HUES6 (cell line): ENCODE data around the gene GTF2A2.

Source experiments
- H3K27ac ChIP-seq: 2 replicates; pipeline ENCODE4 v1.7.0; 2013; ENCODE audit warnings: low read depth, mild to moderate bottlenecking, low read length, inconsistent platforms
- H3K27me3 ChIP-seq: 2 replicates; pipeline ENCODE4 v1.6.1; 2013; ENCODE audit warnings: low read length; ENCODE audit not compliant: control insufficient read depth, insufficient read depth
- H3K36me3 ChIP-seq: 2 replicates; pipeline ENCODE4 v1.6.1; 2013; ENCODE audit warnings: low read length; ENCODE audit not compliant: control insufficient read depth, insufficient read depth
- H3K4me1 ChIP-seq: 2 replicates; pipeline ENCODE4 v1.6.1; 2013; ENCODE audit warnings: low read length; ENCODE audit not compliant: control insufficient read depth, insufficient read depth
- H3K4me3 ChIP-seq: 2 replicates; pipeline ENCODE4 v1.5.1; 2013; ENCODE audit warnings: low read depth, low read length
- H3K9ac ChIP-seq: one replicate; pipeline ENCODE4 v1.6.1; 2013; ENCODE audit warnings: mild to moderate bottlenecking, low read length
- H3K9me3 ChIP-seq: 2 replicates; pipeline ENCODE4 v1.6.1; 2013; ENCODE audit warnings: low read depth, low read length; ENCODE audit not compliant: control insufficient read depth, insufficient read depth

The GTF2A2 gene

DNA sequence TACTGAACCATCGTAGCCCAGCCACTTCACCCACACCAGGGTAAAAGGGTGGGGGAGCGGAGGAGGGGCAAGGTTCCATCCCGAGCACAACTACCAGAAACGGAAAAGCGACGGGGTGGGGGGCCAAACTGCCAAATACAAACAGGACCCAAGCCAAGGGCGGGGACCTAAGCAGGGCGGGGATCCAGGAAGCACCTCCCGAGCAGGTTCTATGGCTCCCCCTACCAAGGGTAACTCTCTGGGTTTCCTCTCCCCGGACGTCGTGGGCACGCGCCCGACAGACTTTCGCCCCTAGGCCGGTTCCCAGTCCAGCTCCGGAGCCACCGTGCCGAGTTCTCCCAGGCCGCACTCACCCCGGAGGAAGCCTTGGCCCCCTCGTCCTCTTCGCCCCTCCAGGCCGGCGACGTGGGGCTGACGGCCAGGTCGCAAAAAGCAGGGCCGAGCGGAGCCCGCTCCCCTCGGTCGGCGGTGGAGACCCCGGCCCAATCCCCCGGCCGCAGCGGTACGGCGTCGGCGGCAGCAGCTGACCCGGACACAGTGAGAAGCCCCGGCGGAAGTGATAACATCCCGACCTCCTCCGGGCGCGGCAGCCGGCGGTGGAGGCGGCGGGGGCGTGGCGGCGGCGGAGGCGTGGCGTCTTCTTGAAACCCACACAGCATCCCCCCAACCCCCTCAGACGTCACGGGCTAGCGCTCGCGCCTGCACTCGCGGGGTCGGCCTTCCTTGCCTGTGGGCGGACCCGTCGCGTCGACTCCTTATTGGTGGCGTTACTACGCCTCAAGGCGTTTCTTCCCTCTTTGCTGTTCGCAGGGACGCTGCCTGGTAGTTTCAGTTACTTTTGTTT lies 31.7 kb upstream of the GTF2A2 start, which contains the start of gene BNIP2:
TSS of gene BNIP2 (minus strand) at position 539 of the 844 bp plus-strand sequence. CDS start 6,863 bp downstream, outside the sequence.
- Histone ChIP-seq H3K36me3 (peaks cover 16% of the 10 kb centered on the region), H3K9ac (peak within 1 kb of the TSS; percentile 98), H3K27me3 (peaks cover 30% of the 10 kb centered on the region), H3K4me3 (peak within 1 kb of the TSS; percentile 99), H3K9me3 (no peaks in the 10 kb centered on the region), H3K27ac (peak within 1 kb of the TSS; percentile 95), H3K4me1 (peaks cover 5% of the 10 kb centered on the region; the same call in 1 of the 2 replicates)

DNA sequence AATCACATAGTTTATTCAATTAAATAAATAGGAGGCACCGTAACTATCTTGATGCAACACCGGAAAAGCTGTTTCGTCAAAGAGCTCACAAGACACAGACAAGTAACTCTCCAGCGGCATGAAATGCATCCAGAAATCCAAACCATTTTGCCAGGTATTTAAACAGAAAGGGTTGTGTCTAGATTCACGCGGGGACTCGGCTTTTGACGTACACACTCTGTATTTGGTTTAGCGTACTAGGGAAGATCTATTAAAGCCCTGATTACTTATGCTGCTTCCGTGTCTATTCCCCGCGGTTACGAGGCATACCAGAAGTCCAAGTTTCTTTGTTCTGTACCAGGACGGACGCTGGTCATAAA lies 31.1 kb upstream of the GTF2A2 start:
- Histone ChIP-seq H3K9me3 (no peaks in the 10 kb centered on the region), H3K4me1 (peaks cover 5% of the 10 kb centered on the region; the same call in 1 of the 2 replicates), H3K27ac (peak overlapping the region; percentile 95; the same call in 1 of the 2 replicates), H3K27me3 (peaks cover 30% of the 10 kb centered on the region), H3K4me3 (peak overlapping the region; percentile 99), H3K9ac (peak overlapping the region; percentile 98), H3K36me3 (peaks cover 16% of the 10 kb centered on the region)

DNA sequence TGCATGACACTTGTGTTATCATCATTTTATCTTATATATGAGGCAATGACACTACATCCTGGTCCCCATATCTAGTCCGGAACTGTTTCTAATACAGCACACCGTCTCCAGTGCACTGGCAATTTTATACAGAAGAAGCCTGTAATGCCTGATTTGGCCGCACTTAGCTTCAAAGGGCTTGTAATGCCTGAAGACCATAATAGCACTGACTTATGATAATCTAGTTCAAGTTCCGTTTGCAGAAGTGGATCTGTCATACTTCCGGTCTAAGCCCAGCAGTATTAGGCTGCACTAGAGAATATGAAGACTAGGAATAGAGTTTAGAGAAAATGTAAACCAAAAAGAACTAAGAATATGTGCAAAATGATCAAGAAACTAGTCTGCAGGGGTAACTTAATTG lies 30.5 kb upstream of the GTF2A2 start:
- H3K27me3 ChIP-seq = peaks cover 24% of the 10 kb centered on the region
- peak overlapping the region; percentile 99 for H3K4me3 ChIP-seq
- no peak overlapping the region for H3K9ac ChIP-seq
- H3K4me1 ChIP-seq = peaks cover 5% of the 10 kb centered on the region; the same call in 1 of the 2 replicates
- H3K27ac ChIP-seq = no peak overlapping the region
- H3K9me3 ChIP-seq = no peaks in the 10 kb centered on the region
- H3K36me3 ChIP-seq = peaks cover 16% of the 10 kb centered on the region

- Histone ChIP-seq H3K4me3 (no peak overlapping the region), H3K27ac (no peak overlapping the region), H3K36me3 (peaks cover 27% of the 10 kb centered on the region), H3K4me1 (peaks cover 5% of the 10 kb centered on the region; the same call in 1 of the 2 replicates), H3K27me3 (peaks cover 15% of the 10 kb centered on the region), H3K9me3 (no peaks in the 10 kb centered on the region), H3K9ac (no peak overlapping the region)
These were observed 29.1 kb upstream of the GTF2A2 start for GRCh38 chr15:59686389-59686788.

- Histone ChIP-seq H3K27ac (no peak overlapping the region), H3K9ac (no peak overlapping the region), H3K36me3 (peaks cover 32% of the 10 kb centered on the region), H3K9me3 (no peaks in the 10 kb centered on the region), H3K27me3 (peaks cover 9% of the 10 kb centered on the region), H3K4me3 (no peak overlapping the region), H3K4me1 (peaks cover 5% of the 10 kb centered on the region; the same call in 1 of the 2 replicates)
These were observed 28.5 kb upstream of the GTF2A2 start for GRCh38 chr15:59685737-59686297.

GRCh38 chr15:59680870-59681269 lies 23.6 kb upstream of the GTF2A2 start:
- Histone ChIP-seq H3K27ac (no peak overlapping the region), H3K4me3 (no peak overlapping the region), H3K36me3 (peaks cover 73% of the 10 kb centered on the region), H3K9ac (no peak overlapping the region), H3K4me1 (no peaks in the 10 kb centered on the region), H3K27me3 (no peaks in the 10 kb centered on the region), H3K9me3 (no peaks in the 10 kb centered on the region)

- Histone ChIP-seq H3K9ac (no peak overlapping the region), H3K27me3 (no peaks in the 10 kb centered on the region), H3K36me3 (peaks cover 75% of the 10 kb centered on the region), H3K4me1 (no peaks in the 10 kb centered on the region), H3K9me3 (no peaks in the 10 kb centered on the region), H3K27ac (no peak overlapping the region), H3K4me3 (no peak overlapping the region)
These were observed 23.0 kb upstream of the GTF2A2 start for GRCh38 chr15:59680346-59680745.

DNA sequence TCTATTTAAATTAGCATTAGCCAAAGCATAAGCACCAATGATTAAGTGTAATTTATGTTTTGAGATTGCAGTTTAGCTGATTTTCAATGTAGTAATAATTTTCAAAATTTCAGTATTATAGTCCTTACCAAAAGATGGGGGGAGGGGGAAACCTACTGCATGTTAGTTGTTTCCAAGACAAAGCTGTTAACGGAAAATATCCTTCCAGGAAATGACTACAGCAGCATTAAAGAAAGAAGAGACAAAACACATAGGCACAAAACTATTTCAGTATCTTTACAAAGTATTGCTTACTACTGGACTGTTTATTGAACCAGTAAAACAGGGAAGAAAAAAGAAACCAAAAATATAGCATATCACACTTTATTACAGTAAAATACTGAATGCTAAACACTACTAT lies 21.3 kb upstream of the GTF2A2 start:
- peaks cover 88% of the 10 kb centered on the region for H3K36me3 ChIP-seq

DNA sequence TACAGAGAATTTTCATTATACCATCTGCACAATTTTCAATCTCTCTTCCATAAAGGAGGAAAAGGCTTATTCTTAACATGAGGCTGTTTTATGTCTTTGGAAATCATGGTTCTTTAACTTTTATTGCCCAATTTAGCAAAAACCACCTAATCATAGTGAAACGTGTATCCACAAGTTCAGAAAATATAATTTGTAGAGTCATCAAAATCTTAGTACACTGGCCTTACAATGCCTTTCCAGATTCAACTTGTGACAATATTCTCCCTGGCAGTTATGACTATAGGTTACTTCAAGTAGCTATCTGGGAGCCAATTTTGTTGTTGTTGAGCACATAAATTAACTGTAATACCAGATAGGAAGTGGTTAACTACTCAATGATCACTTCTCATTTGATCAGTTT lies 20.9 kb upstream of the GTF2A2 start:
- peaks cover 93% of the 10 kb centered on the region for H3K36me3 ChIP-seq

More for the DNA sequence above, 21.3 kb upstream of the GTF2A2 start:
- H3K27me3 ChIP-seq = no peaks in the 10 kb centered on the region
- no peaks in the 10 kb centered on the region for H3K4me1 ChIP-seq
- no peak overlapping the region for H3K4me3 ChIP-seq
- no peak overlapping the region for H3K9ac ChIP-seq
- H3K9me3 ChIP-seq = no peaks in the 10 kb centered on the region
- H3K27ac ChIP-seq = no peak overlapping the region

DNA sequence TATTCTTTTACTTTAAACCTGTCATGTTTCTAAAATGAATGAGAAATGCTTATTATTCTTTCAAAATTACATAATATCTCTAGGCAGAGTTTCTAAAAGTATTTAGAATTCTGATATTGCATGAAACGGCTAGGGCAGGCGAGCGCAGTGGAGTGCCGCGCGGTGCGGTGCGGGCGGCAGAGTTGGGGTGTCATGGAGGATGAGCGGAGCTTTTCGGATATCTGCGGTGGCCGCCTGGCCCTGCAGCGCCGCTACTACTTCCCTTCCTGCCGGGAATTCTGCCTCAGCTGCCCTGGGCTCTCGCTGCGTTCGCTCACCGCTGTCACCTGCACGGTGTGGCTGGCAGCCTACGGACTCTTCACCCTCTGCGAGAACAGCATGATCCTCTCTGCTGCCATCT lies 19.2 kb upstream of the GTF2A2 start:
- H3K36me3 ChIP-seq = peaks cover 99% of the 10 kb centered on the region
- H3K27me3 ChIP-seq = no peaks in the 10 kb centered on the region
- no peak overlapping the region for H3K4me3 ChIP-seq
- no peak overlapping the region for H3K27ac ChIP-seq
- no peaks in the 10 kb centered on the region for H3K9me3 ChIP-seq
- no peak overlapping the region for H3K9ac ChIP-seq
- H3K4me1 ChIP-seq = no peaks in the 10 kb centered on the region

More for the DNA sequence above, 20.9 kb upstream of the GTF2A2 start:
- Histone ChIP-seq H3K4me1 (no peaks in the 10 kb centered on the region), H3K27ac (no peak overlapping the region), H3K4me3 (no peak overlapping the region), H3K27me3 (no peaks in the 10 kb centered on the region), H3K9ac (no peak overlapping the region), H3K9me3 (no peaks in the 10 kb centered on the region)

GRCh38 chr15:59674361-59674877 lies 17.1 kb upstream of the GTF2A2 start:
- H3K9me3 ChIP-seq = no peaks in the 10 kb centered on the region
- H3K4me1 ChIP-seq = no peaks in the 10 kb centered on the region
- no peaks in the 10 kb centered on the region for H3K27me3 ChIP-seq
- H3K9ac ChIP-seq = no peak overlapping the region
- H3K36me3 ChIP-seq = peaks cover 96% of the 10 kb centered on the region
- H3K4me3 ChIP-seq = no peak overlapping the region
- H3K27ac ChIP-seq = no peak overlapping the region
